K562 (cell line): ENCODE results near the gene APOL3. TPM values are rescaled to one million over a fixed set of nuclear protein-coding genes. Genes with fewer than 3 reads are reported as not detected.
A peak's percentile ranks its signal among the peaks of the same experiment; 100 is the strongest.

Experiments used
- BRCA1 ChIP-seq, 2 experiments: fragments of 450-650 bp in 1 of 2; sonication (generic) in 1 of 2; formaldehyde crosslinking in 1 of 2; IDR thresholded peaks; 2 replicates each; pipeline versions ENCODE4 v1.5.0 to v1.6.1; 2017 to 2020; ENCODE audit warnings: mild to moderate bottlenecking in 1 of 2, missing genetic modification reagents in 1 of 2
- E2F4 ChIP-seq: sonication (generic); formaldehyde crosslinking; IDR thresholded peaks from 2 replicates; pipeline ENCODE4 v1.8.0; 2022; ENCODE audit warnings: mild to moderate bottlenecking, low read depth, missing genetic modification reagents
- EZH2 ChIP-seq: IDR thresholded peaks from 2 replicates; pipeline ENCODE4 v1.6.1; 2012; ENCODE audit warnings: low read depth, mild to moderate bottlenecking, inconsistent platforms, low read length, borderline replicate concordance
- HMG20A ChIP-seq: fragments of 450-650 bp; formaldehyde crosslinking; conservative IDR thresholded peaks from 2 replicates; pipeline ENCODE4 v1.4.0; 2020; ENCODE audit warnings: mild to moderate bottlenecking, mixed read lengths
- MYNN ChIP-seq, 2 experiments: sonication (generic); formaldehyde crosslinking in 1 of 2; IDR thresholded peaks; 2 replicates each; pipeline versions ENCODE4 v1.5.0 to v1.6.1; 2016 to 2020; ENCODE audit warnings: antibody characterized with exemption in 1 of 2, missing genetic modification reagents in 1 of 2
- NKRF ChIP-seq: fragments of 450-650 bp; IDR thresholded peaks from 2 replicates; pipeline ENCODE4 v1.6.1; 2016; ENCODE audit warnings: borderline replicate concordance
- ZSCAN29 ChIP-seq: fragments of 450-650 bp; IDR thresholded peaks from 2 replicates; pipeline ENCODE4 v1.6.1; 2017
- polyA plus RNA-seq, 8 experiments: library from polyadenylated mRNA; depleted of rRNA in 4 of 8; stranded (reverse) in 5 of 8; unstranded in 3 of 8; fragments of >200 nt; fragmentation: Nextera tagmentation in 2 of 8; fragmentation: Illumina TruSeq in 1 of 8; extraction: Ambion mirVana in 2 of 8; extraction: Trizol in 1 of 8; gene quantifications; 2 replicates each; pipeline versions ENCODE4 v1.2.1 to v1.2.3, GENCODE V29; 2011 to 2014; ENCODE audit warnings: inconsistent platforms in 1 of 8, missing spikeins in 1 of 8
- total RNA-seq, 7 experiments: library from RNA; depleted of rRNA in 6 of 7; stranded (reverse); fragments of >200 nt in 6 of 7; fragmentation: Illumina TruSeq in 2 of 7; extraction: Trizol in 2 of 7; gene quantifications; 2 replicates each; pipeline versions ENCODE4 v1.2.1 to v1.2.3, GENCODE V29; 2011 to 2021; ENCODE audit warnings: low replicate concordance in 1 of 7
- TF ChIP-seq, protein P1 (sequence below): sonication (generic); formaldehyde crosslinking; IDR thresholded peaks from 2 replicates; pipeline ENCODE4 v1.8.1; 2023; ENCODE audit warnings: mild to moderate bottlenecking, missing genetic modification reagents
- TF ChIP-seq, protein P2 (sequence below): fragments of 450-650 bp; IDR thresholded peaks from 2 replicates; pipeline ENCODE4 v1.6.1; 2017; ENCODE audit warnings: antibody characterized with exemption, mild to moderate bottlenecking
- TF ChIP-seq, protein P3 (sequence below), 3 experiments: fragments of 200-800 bp in 1 of 3; fragments of 250-450 bp in 1 of 3; fragments of 450-650 bp in 1 of 3; sonication (Bioruptor Pico) in 1 of 3; sonication (Bioruptor generic) in 1 of 3; formaldehyde crosslinking in 1 of 3; IDR thresholded peaks; 2 replicates each; pipeline versions ENCODE4 v1.6.1 to v1.8.0; 2016 to 2022; ENCODE audit warnings: mild to moderate bottlenecking in 2 of 3, missing genetic modification characterization in 2 of 3, missing compliant biosample characterization in 1 of 3, moderate library complexity in 1 of 3

APOL3 gene
- total and polyA plus RNA-seq, 9 of the 15 experiments (the other 6 are each of a cell fraction or from before 2014, with no cell fraction given), result 0.25 to 1.1 (median 0.56) TPM; not detected in 1

GRCh38 chr22:36123673-36124630, 36.6 kb downstream of the APOL3 start (continued):
- TF ChIP-seq, protein P1, sequence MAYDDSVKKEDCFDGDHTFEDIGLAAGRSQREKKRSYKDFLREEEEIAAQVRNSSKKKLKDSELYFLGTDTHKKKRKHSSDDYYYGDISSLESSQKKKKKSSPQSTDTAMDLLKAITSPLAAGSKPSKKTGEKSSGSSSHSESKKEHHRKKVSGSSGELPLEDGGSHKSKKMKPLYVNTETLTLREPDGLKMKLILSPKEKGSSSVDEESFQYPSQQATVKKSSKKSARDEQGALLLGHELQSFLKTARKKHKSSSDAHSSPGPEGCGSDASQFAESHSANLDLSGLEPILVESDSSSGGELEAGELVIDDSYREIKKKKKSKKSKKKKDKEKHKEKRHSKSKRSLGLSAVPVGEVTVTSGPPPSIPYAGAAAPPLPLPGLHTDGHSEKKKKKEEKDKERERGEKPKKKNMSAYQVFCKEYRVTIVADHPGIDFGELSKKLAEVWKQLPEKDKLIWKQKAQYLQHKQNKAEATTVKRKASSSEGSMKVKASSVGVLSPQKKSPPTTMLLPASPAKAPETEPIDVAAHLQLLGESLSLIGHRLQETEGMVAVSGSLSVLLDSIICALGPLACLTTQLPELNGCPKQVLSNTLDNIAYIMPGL, result no peak
- TF ChIP-seq BRCA1 (IDR thresholded peaks at IDR 0.05), result no peak
- TF ChIP-seq BRCA1 (CRISPR knock-in tag; IDR thresholded peaks at IDR 0.05), result no peak
- TF ChIP-seq, protein P2, sequence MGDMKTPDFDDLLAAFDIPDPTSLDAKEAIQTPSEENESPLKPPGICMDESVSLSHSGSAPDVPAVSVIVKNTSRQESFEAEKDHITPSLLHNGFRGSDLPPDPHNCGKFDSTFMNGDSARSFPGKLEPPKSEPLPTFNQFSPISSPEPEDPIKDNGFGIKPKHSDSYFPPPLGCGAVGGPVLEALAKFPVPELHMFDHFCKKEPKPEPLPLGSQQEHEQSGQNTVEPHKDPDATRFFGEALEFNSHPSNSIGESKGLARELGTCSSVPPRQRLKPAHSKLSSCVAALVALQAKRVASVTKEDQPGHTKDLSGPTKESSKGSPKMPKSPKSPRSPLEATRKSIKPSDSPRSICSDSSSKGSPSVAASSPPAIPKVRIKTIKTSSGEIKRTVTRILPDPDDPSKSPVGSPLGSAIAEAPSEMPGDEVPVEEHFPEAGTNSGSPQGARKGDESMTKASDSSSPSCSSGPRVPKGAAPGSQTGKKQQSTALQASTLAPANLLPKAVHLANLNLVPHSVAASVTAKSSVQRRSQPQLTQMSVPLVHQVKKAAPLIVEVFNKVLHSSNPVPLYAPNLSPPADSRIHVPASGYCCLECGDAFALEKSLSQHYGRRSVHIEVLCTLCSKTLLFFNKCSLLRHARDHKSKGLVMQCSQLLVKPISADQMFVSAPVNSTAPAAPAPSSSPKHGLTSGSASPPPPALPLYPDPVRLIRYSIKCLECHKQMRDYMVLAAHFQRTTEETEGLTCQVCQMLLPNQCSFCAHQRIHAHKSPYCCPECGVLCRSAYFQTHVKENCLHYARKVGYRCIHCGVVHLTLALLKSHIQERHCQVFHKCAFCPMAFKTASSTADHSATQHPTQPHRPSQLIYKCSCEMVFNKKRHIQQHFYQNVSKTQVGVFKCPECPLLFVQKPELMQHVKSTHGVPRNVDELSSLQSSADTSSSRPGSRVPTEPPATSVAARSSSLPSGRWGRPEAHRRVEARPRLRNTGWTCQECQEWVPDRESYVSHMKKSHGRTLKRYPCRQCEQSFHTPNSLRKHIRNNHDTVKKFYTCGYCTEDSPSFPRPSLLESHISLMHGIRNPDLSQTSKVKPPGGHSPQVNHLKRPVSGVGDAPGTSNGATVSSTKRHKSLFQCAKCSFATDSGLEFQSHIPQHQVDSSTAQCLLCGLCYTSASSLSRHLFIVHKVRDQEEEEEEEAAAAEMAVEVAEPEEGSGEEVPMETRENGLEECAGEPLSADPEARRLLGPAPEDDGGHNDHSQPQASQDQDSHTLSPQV, result peak; percentile 65; the same call in 1 of the 2 replicates
- TF ChIP-seq EZH2, result no peak
- no peak for TF ChIP-seq HMG20A
- TF ChIP-seq NKRF, result no peak
- TF ChIP-seq, protein P3, sequence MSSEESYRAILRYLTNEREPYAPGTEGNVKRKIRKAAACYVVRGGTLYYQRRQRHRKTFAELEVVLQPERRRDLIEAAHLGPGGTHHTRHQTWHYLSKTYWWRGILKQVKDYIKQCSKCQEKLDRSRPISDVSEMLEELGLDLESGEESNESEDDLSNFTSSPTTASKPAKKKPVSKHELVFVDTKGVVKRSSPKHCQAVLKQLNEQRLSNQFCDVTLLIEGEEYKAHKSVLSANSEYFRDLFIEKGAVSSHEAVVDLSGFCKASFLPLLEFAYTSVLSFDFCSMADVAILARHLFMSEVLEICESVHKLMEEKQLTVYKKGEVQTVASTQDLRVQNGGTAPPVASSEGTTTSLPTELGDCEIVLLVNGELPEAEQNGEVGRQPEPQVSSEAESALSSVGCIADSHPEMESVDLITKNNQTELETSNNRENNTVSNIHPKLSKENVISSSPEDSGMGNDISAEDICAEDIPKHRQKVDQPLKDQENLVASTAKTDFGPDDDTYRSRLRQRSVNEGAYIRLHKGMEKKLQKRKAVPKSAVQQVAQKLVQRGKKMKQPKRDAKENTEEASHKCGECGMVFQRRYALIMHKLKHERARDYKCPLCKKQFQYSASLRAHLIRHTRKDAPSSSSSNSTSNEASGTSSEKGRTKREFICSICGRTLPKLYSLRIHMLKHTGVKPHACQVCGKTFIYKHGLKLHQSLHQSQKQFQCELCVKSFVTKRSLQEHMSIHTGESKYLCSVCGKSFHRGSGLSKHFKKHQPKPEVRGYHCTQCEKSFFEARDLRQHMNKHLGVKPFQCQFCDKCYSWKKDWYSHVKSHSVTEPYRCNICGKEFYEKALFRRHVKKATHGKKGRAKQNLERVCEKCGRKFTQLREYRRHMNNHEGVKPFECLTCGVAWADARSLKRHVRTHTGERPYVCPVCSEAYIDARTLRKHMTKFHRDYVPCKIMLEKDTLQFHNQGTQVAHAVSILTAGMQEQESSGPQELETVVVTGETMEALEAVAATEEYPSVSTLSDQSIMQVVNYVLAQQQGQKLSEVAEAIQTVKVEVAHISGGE (CRISPR knock-in tag; IDR thresholded peaks at IDR 0.05), result peak in 1 of 3 experiments; percentile 82; a peak in 3 of 6 replicates
- TF ChIP-seq E2F4 (CRISPR knock-in tag), result no peak
- no peak for TF ChIP-seq MYNN (IDR thresholded peaks at IDR 0.05)
- TF ChIP-seq MYNN (CRISPR knock-in tag; IDR thresholded peaks at IDR 0.05), result no peak
- TF ChIP-seq ZSCAN29, result no peak
